ENCODE results near the gene CEP83.

GRCh38 chr12:94273272-94273671 is 186.4 kb downstream of the CEP83 start:
- TF ChIP-seq MAX (CRISPR knock-in tag; IDR thresholded peaks at IDR 0.05) (no peak), FOXP1 (CRISPR knock-in tag; IDR thresholded peaks at IDR 0.05; ENCODE audit: borderline replicate concordance) (no peak), ZSCAN18 (CRISPR knock-in tag; IDR thresholded peaks at IDR 0.05) (no peak)
